Esophagus squamous epithelium (tissue), 5 donors: ENCODE measurements around the gene WDR88. TPM values are rescaled to one million over a fixed set of nuclear protein-coding genes. Genes with fewer than 3 reads are reported as not detected.

Experiments used
- DNase-seq: peaks from one replicate; lab custom pipeline; 2025; lab: John Stamatoyannopoulos, UW
- H3K27ac ChIP-seq, 4 donors: fragments of 200-600 bp; sonication (generic); one replicate each; pipeline ENCODE4 v1.5.1; 2016 to 2019; ENCODE audit warnings: mild to moderate bottlenecking in 1 of 4
- H3K27me3 ChIP-seq, 4 donors: fragments of 200-600 bp; sonication (generic); 1 replicate in 3 of 4; 2 replicates in 1 of 4; pipeline versions ENCODE4 v1.5.1 to v1.6.0; 2017 to 2021; ENCODE audit warnings: antibody characterized with exemption in 1 of 4
- H3K36me3 ChIP-seq, 3 donors: fragments of 200-600 bp; sonication (generic); one replicate each; pipeline ENCODE4 v1.5.1; 2016 to 2019
- H3K4me1 ChIP-seq, 3 donors: fragments of 200-600 bp; sonication (generic); one replicate each; pipeline ENCODE4 v1.5.1; 2017 to 2019
- H3K4me3 ChIP-seq, 4 donors: fragments of 200-600 bp; sonication (generic); 1 replicate in 3 of 4; 2 replicates in 1 of 4; pipeline ENCODE4 v1.5.1; 2016 to 2019; ENCODE audit warnings: mild to moderate bottlenecking in 2 of 4, moderate library complexity in 1 of 4
- H3K9me3 ChIP-seq, 3 donors: fragments of 200-600 bp; sonication (generic); one replicate each; pipeline ENCODE4 v1.5.1; 2016 to 2019
- POLR2A ChIP-seq, 4 donors: fragments of 450-650 bp; IDR thresholded peaks; one replicate each; pipeline ENCODE4 v1.6.1; 2017; ENCODE audit warnings: antibody characterized with exemption in 4 of 4, mild to moderate bottlenecking in 4 of 4, moderate library complexity in 3 of 4
- WGBS, 2 donors: methylation state at CpG; one replicate each; pipeline ENCODE4 v1.1.5; 2018; 5-methylcytosine and 5-hydroxymethylcytosine counted together
- intact Hi-C: fragments of 100-400 bp; cut with DNase I; formaldehyde crosslinking; loops from one replicate; pipeline ENCODE4 v1.15.0; 2022
- total RNA-seq, 4 donors: library from RNA; depleted of rRNA; stranded (reverse); fragments of >200 nt; gene quantifications; one replicate each; pipeline ENCODE4 v1.1.0, GENCODE V29; 2016
- TF ChIP-seq, protein P1 (sequence below), 6 experiments: fragments of 450-650 bp in 4 of 6; fragments of 200-600 bp in 2 of 6; sonication (generic) in 2 of 6; IDR thresholded peaks; one replicate each; pipeline ENCODE4 v1.5.1; 2016 to 2019; ENCODE audit warnings: antibody characterized with exemption in 6 of 6, mild to moderate bottlenecking in 4 of 6, moderate library complexity in 4 of 6
- donor health status: DM: yes; HTN: yes; CAD: no.

The WDR88 gene
- total RNA-seq, 4 donors from 2014 or later, result not detected

DNA sequence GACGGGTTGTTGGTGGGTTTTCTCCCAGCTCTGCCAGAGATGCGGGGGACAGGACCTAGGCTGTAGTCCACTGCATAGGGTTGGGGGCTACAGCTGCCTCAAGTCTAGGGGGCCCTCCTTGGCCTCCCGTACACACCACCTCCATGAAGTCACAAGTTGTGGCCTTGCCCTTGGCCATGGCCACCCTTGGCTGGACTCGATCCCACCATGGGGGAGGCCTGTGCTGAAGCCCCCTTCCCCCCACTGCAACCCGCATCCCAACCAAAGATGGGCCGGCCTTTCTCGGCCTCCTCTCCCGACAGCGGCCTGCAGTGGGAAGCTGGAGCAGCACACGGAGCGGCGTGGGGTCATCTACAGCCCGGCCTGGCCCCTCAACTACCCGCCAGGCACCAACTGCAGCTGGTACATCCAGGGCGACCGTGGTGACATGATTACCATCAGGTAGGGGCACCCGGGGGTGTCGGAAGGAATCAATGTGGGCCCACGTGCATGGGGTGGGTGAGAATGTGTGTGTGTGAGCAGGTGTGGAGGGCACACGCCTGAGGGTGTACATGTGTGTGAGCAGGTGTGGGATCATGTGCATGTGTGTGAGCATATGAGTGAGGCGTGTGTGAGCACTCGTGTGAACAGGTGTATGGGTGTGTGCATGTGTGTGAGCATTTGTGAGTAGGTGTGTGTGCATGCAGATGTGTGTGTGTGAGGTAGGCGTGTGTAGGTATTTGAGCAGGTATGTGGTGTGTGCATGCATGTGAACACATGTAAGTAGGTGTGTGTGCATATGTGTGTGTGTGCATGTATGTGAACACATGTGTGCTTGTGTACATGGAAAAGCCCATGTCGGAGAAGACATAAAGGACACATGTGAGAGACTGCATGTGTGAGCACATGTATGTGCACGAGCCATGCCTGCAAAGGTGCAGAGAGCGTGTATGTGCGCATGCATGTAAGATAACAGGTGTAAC lies 70.9 kb downstream of the WDR88 start:
- TF ChIP-seq, protein P1, sequence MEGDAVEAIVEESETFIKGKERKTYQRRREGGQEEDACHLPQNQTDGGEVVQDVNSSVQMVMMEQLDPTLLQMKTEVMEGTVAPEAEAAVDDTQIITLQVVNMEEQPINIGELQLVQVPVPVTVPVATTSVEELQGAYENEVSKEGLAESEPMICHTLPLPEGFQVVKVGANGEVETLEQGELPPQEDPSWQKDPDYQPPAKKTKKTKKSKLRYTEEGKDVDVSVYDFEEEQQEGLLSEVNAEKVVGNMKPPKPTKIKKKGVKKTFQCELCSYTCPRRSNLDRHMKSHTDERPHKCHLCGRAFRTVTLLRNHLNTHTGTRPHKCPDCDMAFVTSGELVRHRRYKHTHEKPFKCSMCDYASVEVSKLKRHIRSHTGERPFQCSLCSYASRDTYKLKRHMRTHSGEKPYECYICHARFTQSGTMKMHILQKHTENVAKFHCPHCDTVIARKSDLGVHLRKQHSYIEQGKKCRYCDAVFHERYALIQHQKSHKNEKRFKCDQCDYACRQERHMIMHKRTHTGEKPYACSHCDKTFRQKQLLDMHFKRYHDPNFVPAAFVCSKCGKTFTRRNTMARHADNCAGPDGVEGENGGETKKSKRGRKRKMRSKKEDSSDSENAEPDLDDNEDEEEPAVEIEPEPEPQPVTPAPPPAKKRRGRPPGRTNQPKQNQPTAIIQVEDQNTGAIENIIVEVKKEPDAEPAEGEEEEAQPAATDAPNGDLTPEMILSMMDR (IDR thresholded peaks at IDR 0.05), result no peak
- TF ChIP-seq POLR2A (IDR thresholded peaks at IDR 0.05), result no peak
- 81 to 85% methylated on average over 13 to 18 of the region's 27 CpGs for WGBS, 2 donors
- H3K27ac ChIP-seq, result no peak overlapping the region
- no peaks in the 10 kb centered on the region for H3K27me3 ChIP-seq
- intact Hi-C loops, result no loop called here
- H3K4me1 ChIP-seq, result no peaks in the 10 kb centered on the region
- H3K9me3 ChIP-seq, result no peaks in the 10 kb centered on the region
- H3K4me3 ChIP-seq, result no peak overlapping the region
- no peak for DNase-seq
- H3K36me3 ChIP-seq, result peaks cover 0 to 43% (median 0%) of the 10 kb centered on the region in 3 donors

DNA sequence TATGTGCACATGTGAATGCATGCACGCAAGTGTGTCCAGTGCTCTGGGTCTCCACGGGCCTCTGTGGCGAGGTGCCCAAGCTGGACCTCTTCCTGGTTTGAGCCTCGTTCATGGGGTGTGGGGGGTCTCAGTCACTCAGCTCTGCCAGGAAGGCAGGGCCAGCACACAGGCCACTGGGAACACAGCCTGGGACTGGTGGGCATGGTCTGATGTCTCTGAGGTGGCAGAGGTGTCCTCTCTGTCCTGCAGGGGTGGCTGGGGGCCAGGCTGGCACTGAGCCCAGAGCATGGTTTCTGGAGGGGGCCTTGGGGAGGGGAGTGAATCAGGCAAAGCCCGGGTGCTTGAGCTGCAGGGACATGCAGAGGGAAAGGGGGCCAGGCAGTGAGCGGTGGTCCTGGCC lies 71.6 kb downstream of the WDR88 start:
- Histone ChIP-seq H3K27me3 (no peaks in the 10 kb centered on the region), H3K36me3 (peaks cover 0 to 38% (median 0%) of the 10 kb centered on the region in 3 donors), H3K4me1 (no peaks in the 10 kb centered on the region), H3K9me3 (no peaks in the 10 kb centered on the region), H3K4me3 (no peak overlapping the region), H3K27ac (no peak overlapping the region)
- no peak for DNase-seq
- no peak for TF ChIP-seq POLR2A (IDR thresholded peaks at IDR 0.05)
- TF ChIP-seq, protein P1 (IDR thresholded peaks at IDR 0.05), result no peak
- intact Hi-C loops, result no loop called here
- 66 to 82% methylated on average over 4 to 6 of the region's 6 CpGs for WGBS, 2 donors

GRCh38 chr19:33204136-33204973 lies 72.4 kb downstream of the WDR88 start:
- Histone ChIP-seq H3K27ac (no peak overlapping the region), H3K36me3 (peaks cover 0 to 38% (median 0%) of the 10 kb centered on the region in 3 donors), H3K4me3 (no peak overlapping the region), H3K4me1 (no peaks in the 10 kb centered on the region), H3K27me3 (no peaks in the 10 kb centered on the region), H3K9me3 (no peaks in the 10 kb centered on the region)
- intact Hi-C loops, result no loop called here
- 84 to 94% methylated on average over 9 to 10 of the region's 32 CpGs for WGBS, 2 donors
- DNase-seq, result no peak
- TF ChIP-seq POLR2A (IDR thresholded peaks at IDR 0.05), result no peak
- TF ChIP-seq, protein P1 (IDR thresholded peaks at IDR 0.05), result no peak

DNA sequence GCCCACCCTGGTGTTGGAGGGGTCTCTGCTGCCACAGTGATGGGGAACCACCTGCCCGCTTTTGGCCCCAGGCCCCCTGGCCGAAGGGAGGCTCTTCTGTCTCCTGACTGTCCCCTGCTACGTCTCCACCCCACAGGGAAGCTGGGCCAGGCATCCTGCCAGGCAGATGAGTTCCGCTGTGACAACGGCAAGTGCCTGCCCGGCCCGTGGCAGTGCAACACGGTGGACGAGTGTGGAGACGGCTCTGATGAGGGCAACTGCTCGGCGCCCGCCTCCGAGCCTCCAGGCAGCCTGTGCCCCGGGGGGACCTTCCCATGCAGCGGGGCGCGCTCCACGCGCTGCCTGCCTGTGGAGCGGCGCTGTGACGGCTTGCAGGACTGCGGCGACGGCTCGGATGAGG lies 73.2 kb downstream of the WDR88 start:
- DNase-seq, result no peak
- no peaks in the 10 kb centered on the region for H3K27me3 ChIP-seq
- no peak overlapping the region for H3K4me3 ChIP-seq
- peaks cover 0 to 38% (median 0%) of the 10 kb centered on the region in 3 donors for H3K36me3 ChIP-seq
- intact Hi-C loops, result no loop called here
- WGBS, 2 donors, result 93% methylated on average over 3 to 11 of the region's 27 CpGs
- no peaks in the 10 kb centered on the region for H3K4me1 ChIP-seq
- TF ChIP-seq POLR2A (IDR thresholded peaks at IDR 0.05), result no peak
- TF ChIP-seq, protein P1 (IDR thresholded peaks at IDR 0.05), result no peak
- H3K9me3 ChIP-seq, result no peaks in the 10 kb centered on the region
- no peak overlapping the region for H3K27ac ChIP-seq
